Measurements from ENCODE around the gene CCSAP.

CCSAP gene

GRCh38 chr1:229309684-229310083, 33.2 kb downstream of the CCSAP start:
- Histone ChIP-seq H3K9me3 (ENCODE audit: control insufficient read depth, insufficient read depth, low read length) (no peaks in the 10 kb centered on the region), H3K27me3 (ENCODE audit: control insufficient read depth, low read length) (no peaks in the 10 kb centered on the region), H3K79me2 (ENCODE audit: control insufficient read depth, low read length) (no peaks in the 10 kb centered on the region), H4K20me1 (ENCODE audit: control insufficient read depth, insufficient read depth, low read depth, low read length) (no peaks in the 10 kb centered on the region), H3K9me2 (replicated peaks; ENCODE audit: control insufficient read depth, low read length) (no peaks in the 10 kb centered on the region), H3K4me2 (ENCODE audit: low read length) (no peak overlapping the region), H3K27ac (ENCODE audit: low read depth, low read length) (no peak overlapping the region), H3F3A (ENCODE audit: control insufficient read depth, insufficient read depth) (no peaks in the 10 kb centered on the region; the same call in 1 of the 2 replicates), H3K4me3 (ENCODE audit: low read length) (no peak overlapping the region), H3K36me3 (ENCODE audit: control insufficient read depth, low read length) (peaks cover 16% of the 10 kb centered on the region), H3K4me1 (ENCODE audit: control insufficient read depth, low read length) (no peaks in the 10 kb centered on the region)
- no peak for TF ChIP-seq EZH2phosphoT487 (IDR thresholded peaks at IDR 0.05; ENCODE audit: borderline replicate concordance, low read length)
- TF ChIP-seq, protein P1, sequence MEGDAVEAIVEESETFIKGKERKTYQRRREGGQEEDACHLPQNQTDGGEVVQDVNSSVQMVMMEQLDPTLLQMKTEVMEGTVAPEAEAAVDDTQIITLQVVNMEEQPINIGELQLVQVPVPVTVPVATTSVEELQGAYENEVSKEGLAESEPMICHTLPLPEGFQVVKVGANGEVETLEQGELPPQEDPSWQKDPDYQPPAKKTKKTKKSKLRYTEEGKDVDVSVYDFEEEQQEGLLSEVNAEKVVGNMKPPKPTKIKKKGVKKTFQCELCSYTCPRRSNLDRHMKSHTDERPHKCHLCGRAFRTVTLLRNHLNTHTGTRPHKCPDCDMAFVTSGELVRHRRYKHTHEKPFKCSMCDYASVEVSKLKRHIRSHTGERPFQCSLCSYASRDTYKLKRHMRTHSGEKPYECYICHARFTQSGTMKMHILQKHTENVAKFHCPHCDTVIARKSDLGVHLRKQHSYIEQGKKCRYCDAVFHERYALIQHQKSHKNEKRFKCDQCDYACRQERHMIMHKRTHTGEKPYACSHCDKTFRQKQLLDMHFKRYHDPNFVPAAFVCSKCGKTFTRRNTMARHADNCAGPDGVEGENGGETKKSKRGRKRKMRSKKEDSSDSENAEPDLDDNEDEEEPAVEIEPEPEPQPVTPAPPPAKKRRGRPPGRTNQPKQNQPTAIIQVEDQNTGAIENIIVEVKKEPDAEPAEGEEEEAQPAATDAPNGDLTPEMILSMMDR (IDR thresholded peaks at IDR 0.05; ENCODE audit: low read depth, low read length, poor library complexity, severe bottlenecking) = no peak

GRCh38 chr1:229309074-229309473, 33.8 kb downstream of the CCSAP start:
- Histone ChIP-seq H4K20me1 (ENCODE audit: control insufficient read depth, insufficient read depth, low read depth, low read length) (no peaks in the 10 kb centered on the region), H3K27ac (ENCODE audit: low read depth, low read length) (no peak overlapping the region), H3F3A (ENCODE audit: control insufficient read depth, insufficient read depth) (no peaks in the 10 kb centered on the region; the same call in 1 of the 2 replicates), H3K4me1 (ENCODE audit: control insufficient read depth, low read length) (no peaks in the 10 kb centered on the region), H3K9me3 (ENCODE audit: control insufficient read depth, insufficient read depth, low read length) (no peaks in the 10 kb centered on the region), H3K9me2 (replicated peaks; ENCODE audit: control insufficient read depth, low read length) (no peaks in the 10 kb centered on the region), H3K79me2 (ENCODE audit: control insufficient read depth, low read length) (no peaks in the 10 kb centered on the region), H3K4me3 (ENCODE audit: low read length) (no peak overlapping the region), H3K36me3 (ENCODE audit: control insufficient read depth, low read length) (peaks cover 22% of the 10 kb centered on the region), H3K4me2 (ENCODE audit: low read length) (no peak overlapping the region), H3K27me3 (ENCODE audit: control insufficient read depth, low read length) (no peaks in the 10 kb centered on the region)
- TF ChIP-seq, protein P1 (IDR thresholded peaks at IDR 0.05; ENCODE audit: low read depth, low read length, poor library complexity, severe bottlenecking) = no peak
- TF ChIP-seq EZH2phosphoT487 (IDR thresholded peaks at IDR 0.05; ENCODE audit: borderline replicate concordance, low read length) = no peak

DNA sequence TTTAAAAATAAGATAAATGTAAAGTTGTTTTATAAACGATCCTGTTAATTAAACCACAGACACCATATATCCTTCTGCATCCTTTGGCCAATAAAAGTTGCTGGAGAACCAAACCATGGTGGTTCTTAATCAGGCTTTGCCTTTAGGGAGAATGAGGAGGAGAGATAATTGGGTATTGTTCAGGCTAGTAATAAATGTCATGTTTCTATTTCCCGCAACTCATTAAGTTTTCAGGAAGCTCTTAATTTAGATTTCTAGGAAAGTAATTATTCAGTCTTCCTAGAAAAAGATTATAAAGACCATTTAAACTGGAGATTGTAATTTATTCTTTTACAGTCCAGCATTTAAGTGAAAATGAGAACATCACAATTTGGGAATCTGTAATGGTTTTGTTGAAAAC, 37.5 kb downstream of the CCSAP start:
- Histone ChIP-seq H3F3A (ENCODE audit: control insufficient read depth, insufficient read depth) (no peaks in the 10 kb centered on the region; the same call in 1 of the 2 replicates), H3K36me3 (ENCODE audit: control insufficient read depth, low read length) (peaks cover 51% of the 10 kb centered on the region), H3K27ac (ENCODE audit: low read depth, low read length) (no peak overlapping the region), H3K4me1 (ENCODE audit: control insufficient read depth, low read length) (no peaks in the 10 kb centered on the region), H3K4me3 (ENCODE audit: low read length) (no peak overlapping the region), H3K9me3 (ENCODE audit: control insufficient read depth, insufficient read depth, low read length) (no peaks in the 10 kb centered on the region), H3K27me3 (ENCODE audit: control insufficient read depth, low read length) (no peaks in the 10 kb centered on the region), H4K20me1 (ENCODE audit: control insufficient read depth, insufficient read depth, low read depth, low read length) (no peaks in the 10 kb centered on the region), H3K9me2 (replicated peaks; ENCODE audit: control insufficient read depth, low read length) (no peaks in the 10 kb centered on the region), H3K79me2 (ENCODE audit: control insufficient read depth, low read length) (no peaks in the 10 kb centered on the region), H3K4me2 (ENCODE audit: low read length) (no peak overlapping the region)
- no peak for TF ChIP-seq EZH2phosphoT487 (IDR thresholded peaks at IDR 0.05; ENCODE audit: borderline replicate concordance, low read length)
- TF ChIP-seq, protein P1 (IDR thresholded peaks at IDR 0.05; ENCODE audit: low read depth, low read length, poor library complexity, severe bottlenecking) = no peak
